LoVo (cell line): ENCODE results near the gene ZIC5.
A peak's percentile ranks its signal among the peaks of the same experiment; 100 is the strongest.

Source experiments
- DNase-seq: peaks from one replicate; pipeline ENCODE4 v3.0.0-alpha.2; 2016; ENCODE audit warnings: low spot score

Gene ZIC5

DNA sequence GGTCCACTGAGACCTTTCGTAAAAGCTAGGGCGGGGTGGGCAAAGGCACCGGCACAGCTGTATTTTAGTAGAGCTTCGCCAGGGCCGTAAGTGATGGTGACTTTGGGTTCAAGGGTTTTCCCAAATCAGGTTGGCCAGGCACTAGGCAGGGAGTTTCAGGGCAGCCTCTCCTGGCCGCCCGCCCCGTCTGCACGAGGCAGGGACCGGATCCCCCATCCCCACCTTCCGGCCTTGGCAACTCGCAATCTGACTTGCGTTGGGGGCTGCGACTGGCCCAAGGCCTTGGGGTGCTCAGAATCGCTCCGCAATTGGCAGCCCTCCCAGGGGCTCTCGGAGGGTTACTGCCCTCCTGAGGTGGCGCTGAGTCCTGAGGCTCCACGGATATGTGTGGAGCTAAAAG is 4.1 kb upstream of the ZIC5 start:
- DNase-seq, result no peak

DNA sequence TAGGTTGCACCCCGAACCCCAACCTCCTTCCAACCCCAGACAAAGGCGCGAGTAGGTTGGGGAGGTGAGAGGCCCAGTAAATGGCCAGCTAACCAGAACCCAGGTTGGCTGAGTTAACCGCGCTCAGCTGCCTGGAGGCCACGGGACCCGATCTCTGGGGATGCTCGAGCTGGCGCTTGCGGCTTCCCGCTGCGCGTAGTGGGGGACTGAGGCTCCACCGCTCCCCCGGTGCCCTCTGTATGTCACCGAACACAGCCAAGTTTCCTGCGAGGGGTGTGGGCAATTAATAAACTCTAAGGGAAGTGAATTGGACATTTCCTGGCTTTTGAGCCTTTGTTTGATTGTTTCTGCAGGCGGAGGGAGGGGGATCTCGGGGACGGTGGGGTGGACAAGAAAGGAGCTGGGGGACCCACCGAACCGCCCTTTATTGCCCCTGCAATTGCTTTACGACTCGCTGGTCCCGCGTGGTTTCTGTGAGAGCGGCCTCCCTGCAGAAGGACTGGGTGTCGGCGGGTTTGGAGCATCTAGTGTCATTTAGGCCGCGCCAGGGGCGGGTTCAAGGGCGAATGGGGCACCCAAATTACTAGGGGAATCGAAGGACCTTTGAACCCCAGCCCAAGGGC is 3.5 kb upstream of the ZIC5 start:
- DNase-seq, result no peak

DNA sequence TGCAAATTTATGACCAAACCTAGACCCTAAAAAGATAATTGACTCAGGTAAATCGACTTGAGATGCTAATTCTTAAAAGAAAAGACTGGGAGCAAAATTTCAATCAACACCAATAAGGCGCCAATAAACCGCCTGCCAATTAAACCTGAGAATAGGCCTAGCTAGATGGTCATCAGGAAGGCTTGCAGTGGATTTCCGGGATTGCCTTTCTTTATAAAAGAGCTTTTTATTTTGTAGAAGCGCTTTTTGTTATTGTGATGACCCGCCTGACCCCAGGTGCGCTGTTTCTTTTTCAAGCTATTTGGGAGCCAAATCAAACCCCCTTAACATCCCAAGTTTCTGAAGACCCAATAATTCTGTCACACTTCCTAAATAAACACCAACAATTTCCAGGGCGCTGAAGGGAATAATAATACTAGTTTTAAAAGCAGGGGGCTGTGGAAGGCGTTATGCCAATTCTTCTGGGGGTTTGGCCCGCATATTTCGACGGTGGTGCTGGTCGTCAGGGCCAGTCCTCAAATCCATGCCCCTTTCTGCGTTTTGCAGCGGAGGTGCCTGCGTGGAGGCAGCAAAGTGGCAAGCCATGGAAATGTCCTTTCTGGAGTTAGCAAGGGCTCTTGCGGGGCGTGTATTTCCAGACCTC is 2.9 kb upstream of the ZIC5 start:
- DNase-seq, result no peak

DNA sequence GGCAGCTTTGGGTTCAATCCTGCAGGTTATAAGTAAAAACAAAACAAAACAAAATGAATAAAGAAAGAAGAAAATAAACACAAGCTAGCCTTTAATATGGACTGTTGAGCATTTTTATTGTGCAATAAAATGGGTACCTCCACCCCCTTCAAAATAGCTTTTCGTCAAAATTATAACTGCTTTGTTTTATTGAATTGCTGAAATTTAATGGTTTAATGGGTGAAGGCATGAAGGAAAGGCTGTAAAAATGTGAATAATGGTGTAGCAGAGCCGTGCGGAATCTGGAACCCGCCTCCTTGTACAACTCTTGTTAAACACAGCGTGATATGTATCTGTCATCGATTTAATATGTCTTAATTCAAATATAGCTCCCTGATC is 2.2 kb upstream of the ZIC5 start:
- no peak for DNase-seq

DNA sequence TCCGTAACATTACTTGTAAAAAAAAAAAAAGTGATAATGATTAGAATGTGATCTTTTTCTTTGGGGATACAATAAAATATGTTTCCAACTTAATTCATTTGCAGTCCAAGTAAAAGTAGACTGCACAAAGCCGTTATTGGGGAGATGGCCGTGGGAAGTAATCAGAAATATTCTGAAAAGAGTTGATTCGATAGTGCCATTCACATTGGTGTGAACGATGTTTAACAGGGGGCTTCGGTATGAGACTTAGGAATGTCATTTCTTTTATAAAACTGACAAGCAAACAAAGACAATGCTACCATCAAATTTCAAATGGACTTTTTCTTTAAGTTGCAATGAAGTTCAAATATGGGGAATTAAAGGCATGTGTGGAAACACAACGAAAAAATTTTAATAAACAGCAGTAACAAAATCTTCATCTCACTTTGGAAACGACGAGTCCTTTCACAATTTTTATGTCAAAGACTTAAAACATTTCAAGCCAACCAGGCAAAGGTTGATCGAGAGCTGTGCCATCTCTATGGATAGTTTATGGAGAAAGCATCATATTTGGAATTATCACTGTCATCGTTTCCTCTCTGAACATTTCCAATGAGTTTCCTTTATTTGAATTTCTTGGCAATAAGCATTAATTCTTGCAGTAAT is 1.7 kb upstream of the ZIC5 start:
- DNase-seq, result no peak

DNA sequence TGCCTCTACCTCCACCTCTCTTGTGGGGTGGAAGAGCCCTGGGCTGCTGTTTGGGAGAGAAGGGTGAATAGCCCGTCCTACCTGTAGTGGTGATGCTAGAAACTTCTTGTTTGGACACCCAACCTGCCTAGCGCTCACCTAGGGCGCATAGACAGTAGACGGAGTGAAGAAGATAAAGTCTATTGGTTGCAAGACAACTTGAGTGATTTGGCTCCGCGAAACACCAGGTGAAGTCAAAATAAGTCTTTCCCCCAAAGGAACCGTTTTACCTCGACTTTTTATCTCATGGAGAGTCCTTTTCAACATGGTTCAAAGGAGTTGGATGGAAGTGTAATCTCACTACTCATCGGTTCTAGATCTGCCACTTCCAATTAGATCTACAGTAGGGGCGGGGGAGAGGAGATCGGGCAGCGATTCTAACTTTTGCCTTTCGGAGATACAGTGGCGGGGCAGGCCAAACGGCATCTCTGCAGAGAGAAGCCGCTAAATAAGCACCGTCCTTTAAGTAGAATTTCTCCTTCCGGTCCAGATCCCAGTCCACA is 694 bp upstream of the ZIC5 start:
- no peak for DNase-seq

DNA sequence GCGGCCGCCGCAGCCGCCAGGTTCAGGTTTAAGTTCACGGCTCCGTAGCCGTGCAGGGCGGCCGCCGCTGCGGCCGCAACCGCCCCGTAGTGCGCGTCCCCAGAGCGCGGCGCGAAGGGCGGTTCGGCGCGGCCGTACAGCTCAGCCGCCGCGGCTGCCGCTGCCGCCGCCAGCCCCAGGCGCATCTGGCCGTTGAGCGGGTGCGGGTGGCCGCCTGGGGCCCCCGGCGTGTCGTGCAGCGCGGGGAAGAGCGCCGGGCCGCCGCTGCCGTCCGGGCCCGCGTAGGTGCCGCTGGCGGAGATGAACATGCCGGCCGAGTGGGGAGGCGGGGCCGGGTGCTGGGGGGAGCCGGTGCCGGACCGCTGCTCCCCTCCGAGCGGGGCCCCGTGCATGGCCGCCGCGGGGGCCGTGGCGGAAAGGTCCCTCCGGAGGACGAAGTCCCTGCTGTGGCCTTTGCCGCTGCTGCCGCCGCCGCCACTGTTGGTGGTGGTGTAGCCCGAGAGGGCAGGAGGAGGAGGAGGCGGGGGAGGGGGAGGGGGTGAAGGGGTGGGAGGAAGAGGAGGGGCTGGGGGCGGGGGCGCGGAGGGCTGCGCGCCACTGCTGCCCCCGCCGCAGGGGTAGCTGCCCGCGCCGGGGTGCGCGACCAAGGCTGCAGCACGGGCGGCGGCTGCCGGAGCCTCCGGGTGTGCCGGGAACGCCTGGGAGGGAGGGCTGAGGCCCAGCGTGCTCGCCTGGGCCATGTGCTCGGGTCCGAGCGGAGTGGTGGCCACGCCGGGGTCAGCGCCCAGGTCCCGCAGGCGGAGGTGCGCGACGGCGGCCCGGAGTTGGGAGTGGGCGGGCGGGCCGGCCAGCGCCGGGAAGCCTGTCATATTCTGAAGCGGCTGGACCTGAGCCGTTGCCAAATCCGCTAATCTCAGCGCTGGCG is 654 bp downstream of the ZIC5 start:
- DNase-seq, result no peak

DNA sequence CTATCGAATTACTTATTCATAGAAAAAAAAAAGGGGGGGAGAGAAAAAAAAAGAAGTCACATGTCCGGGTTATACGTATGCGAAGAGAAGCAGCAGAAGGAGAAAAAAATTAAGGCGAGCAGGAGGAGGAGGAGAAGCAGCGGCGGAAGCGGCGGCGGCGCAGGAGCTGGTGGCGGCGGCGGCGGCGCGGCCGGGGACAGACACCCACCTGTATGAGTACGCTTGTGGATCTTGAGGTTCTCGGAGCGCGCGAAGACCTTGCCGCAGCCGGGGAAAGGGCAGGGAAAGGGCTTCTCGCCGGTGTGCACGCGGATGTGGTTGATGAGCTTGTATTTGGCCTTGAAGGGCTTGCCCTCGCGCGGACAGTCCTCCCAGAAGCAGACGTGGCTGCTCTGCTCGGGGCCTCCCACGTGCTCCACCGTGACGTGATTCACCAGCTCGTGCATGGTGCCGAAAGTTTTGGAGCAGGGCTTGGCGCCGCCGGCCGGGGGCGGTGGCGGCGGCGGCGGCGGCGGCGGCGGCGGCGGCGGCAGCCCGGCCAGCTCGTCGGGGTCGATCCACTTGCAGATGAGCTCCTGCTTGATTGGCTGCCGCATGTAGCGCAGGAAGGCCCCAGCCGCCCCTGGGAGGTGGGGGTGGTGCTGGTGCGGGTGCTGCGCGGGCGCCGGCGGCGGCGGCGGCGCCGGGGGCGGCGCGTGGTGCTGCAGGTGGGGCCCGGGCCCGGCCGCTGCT is 1.5 kb downstream of the ZIC5 start:
- DNase-seq, result peak; percentile 82

DNA sequence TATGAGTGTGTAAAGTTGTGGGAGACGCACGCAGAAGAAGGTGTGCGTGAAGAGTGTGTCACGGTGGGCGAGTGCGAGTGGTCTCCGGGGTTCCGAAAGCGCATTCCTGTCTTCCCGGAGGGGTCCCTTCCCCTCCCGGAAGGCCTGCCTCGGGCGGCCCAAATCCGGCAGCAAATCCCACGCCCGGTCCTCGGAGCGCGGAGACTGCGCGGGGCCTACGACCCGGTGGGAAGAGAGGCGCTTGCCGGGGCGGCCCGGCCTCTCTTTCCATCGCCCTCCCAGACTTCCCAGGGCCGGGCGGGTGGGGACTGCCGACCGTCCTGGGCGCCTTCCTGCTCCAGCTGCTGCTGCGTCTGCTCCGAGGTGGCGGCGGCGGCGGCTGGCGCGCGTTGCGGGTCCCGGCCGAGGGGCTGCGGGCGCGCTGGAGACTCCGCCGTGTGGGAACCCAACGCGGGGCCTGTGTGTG is 2.1 kb downstream of the ZIC5 start:
- no peak for DNase-seq

DNA sequence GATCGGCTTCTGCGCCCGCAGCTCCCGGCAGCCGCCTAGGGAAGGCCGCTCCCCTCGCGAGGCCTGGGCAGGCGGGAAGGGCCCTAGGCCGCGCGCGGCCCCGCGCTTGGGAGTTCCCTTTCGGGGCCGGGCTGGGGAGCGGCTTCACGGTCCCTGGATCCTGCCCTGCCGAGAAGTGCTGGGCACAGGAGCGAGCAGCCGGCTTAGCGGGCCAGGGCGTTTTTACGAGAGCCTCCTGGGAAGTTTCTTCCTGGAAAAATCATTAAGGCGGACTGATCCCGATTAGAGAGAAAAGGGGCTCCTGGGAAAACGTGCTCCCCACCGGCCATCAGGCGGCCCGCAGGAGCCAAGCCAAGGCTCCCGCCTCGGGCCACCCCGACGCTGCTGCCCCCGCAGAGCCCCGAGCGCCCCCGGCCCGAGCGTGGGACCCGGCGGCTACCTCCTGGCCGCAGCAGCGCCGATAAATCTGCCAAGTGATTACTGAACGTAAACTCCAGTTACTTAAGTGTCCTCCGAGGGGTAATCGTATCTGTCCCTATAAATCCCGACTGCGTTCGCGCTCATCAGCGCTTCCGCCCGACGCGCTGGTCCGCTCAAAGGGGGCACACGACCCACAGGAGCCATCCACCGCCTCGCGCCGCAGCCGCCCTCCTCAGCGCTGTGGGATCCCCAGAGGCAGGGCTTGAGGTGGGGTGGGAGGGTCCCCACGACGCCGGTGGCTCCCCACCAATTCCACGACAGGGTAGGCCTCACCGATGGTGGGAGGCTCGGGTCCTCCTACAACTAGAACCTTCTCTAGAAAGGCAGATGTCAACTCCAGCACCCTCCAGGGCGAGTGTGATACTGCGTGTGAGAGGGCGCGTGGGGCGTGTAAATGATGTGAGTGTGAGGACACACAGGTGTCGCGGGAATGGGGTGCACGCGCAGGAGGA is 2.8 kb downstream of the ZIC5 start:
- DNase-seq, result no peak

DNA sequence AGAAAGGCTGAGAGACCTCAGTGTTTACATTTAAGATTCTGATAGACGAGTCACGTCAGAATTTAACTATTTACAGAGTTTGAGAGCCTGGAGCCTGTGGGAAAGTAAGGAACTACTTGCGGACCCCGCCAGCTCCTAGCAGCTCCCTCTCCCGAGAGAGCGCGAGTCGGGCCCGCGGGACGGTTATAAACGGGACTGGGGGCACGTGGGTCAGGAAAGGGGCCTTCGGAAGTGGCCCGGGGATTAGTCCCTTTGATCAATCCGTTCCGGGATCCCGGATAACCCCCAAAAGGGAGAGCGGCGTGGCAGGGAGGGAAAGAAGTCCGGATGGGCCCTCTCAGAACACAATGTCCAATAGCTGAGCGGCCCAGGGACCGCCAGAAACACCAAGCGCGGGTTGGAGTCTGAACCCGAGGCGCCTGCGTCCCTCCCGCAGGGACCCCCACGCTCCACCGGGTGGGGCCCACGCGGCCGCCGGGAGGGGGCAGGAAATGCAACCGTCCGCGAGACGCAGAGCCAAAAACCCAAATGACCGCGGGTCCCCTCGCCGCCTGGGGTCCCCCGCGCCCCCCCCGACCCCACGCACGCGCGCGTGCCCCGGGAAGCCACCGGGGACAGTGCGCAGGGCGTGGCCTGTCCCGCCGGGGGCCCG is 3.6 kb downstream of the ZIC5 start:
- DNase-seq, result no peak

DNA sequence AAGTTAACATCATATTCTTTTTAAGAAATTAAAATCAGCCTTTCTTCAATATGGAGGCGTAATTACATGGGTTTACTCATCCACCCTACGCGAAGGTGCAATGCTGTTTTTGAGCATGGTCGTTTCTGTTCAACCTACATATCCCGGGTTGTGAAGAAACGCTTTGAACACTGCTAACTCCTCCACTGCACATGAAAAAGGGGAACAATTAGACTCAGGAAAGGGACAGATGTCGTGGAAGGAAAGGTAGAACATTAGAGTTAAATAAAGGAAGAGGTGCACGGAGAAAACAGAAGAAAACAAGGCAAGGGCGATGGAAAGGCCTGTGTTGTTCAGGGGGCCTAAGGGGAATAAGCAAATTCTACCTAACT is 4.1 kb downstream of the ZIC5 start:
- DNase-seq, result no peak

DNA sequence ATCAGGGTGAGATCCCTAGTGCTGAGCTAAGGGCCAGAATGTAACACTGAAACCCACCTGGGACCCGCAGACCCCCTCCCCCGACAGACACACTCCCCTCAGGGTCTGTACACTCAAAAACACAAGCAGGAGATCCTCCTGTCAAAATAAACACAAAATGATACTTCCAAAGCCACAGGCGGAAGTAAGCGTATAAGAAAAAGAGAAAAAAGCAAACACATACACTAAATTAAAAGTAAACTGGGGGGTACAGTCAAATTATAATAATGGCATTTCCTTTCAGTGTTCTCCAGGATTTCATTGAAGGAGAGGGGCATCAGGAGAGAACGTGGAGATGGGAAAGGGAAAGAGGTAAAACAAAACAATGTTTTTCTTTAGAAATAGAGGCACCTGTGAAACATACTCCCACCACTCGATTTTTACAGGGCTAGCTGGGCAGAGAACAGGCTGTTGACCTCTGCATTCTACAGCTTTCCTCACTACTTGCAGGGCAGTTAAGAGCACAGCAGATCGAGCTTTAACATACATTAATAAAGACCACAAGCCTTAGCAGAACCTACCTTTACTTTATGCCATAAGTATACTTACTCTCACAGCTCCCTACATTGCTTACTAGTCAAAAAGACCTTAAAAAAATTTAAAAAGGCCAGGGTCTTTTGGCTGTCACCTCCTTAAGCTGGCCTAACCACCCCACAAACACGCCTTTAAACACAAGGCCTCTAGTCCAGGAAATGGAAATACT is 5.3 kb downstream of the ZIC5 start:
- no peak for DNase-seq

DNA sequence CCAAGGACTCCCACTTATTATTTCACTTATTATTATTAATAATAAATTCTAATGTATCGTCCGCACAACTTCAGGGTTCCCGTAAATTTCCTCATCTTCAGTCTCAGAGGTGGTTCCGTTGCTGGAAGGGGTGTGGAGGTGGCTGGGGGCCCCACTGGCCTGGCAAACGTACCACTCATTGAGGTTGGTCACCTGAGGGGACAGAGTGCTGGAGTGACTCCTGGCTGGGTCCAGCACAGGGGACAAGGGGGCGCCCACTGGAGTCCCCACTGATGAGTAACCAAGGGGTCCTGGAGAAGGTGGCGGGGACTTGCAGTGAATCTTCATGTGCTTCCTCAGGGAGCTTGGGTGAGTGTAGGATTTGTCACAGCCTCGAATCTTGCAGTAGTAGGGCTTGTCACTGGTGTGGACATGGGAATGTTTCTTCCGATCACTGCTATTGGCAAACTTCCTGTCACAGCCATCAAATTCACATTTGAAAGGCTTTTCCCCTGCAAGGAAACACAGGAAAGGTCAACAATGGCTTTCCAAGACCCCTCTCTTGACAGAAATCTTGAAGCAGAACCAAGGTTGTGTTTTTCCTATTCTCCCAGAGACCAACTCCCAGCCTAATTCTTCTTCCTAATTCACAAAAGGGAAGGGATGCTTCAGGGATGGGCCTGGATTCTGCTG is 6.1 kb downstream of the ZIC5 start:
- no peak for DNase-seq

DNA sequence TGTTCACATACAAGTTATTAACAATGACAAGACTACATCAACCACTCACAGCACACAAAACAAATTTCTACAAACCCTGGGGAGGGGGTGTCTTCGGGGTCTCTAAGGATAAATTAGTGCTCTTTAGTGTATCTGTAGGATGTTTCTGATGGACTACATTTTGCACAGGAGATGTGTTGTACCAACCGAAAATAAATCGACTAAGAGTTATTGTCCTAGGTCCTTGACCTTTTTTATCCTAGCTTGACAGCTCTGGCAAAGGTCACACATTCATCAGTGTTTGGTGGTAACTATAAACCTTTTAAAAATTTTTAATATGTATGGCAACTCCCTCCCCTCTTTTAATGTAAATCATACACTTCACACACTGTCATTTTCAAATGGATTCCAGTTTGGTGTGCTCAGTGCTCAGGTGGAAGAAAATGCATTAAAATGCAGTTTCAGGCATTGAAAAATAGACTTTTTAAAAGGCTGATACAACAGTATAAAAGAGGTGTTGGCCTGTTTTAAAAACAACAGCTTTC is 7.7 kb downstream of the ZIC5 start:
- DNase-seq, result no peak

DNA sequence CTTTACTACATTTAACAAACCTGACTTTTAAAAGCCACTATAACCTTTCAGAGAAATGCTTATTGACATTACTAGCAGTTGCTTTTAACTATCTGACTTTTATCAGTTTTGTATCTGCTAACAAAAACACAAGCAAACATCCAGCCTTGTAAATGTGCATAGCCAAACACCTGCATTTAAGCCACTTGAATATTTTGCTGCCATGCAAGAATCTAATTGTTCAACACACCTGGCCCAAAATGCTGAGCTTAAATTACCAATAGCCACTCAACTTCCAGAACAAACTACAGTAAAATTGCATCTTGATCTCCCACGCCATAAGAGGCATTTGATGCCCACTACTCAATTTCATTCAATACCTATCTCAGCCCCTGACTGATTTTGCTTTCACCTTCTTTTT is 9.3 kb downstream of the ZIC5 start:
- DNase-seq, result no peak

DNA sequence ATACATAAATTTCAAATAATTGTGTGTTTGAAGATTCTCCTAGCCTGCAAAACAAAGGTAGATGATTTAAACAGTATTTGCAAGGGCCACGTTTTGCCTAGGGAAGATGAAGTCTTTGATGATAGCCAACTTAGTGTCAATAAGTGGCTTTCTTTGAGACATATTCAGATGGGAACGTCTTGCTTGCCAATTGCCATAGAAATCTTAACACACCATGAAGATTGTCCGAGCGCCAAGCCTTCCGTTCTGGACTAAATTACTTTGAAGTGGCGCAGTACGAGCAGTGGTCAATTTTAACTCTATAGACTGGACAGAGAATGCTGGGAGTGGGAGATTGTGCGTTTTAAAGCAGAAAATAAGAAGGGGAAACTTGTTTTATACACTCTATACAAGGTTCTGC is 9.9 kb downstream of the ZIC5 start:
- no peak for DNase-seq

DNA sequence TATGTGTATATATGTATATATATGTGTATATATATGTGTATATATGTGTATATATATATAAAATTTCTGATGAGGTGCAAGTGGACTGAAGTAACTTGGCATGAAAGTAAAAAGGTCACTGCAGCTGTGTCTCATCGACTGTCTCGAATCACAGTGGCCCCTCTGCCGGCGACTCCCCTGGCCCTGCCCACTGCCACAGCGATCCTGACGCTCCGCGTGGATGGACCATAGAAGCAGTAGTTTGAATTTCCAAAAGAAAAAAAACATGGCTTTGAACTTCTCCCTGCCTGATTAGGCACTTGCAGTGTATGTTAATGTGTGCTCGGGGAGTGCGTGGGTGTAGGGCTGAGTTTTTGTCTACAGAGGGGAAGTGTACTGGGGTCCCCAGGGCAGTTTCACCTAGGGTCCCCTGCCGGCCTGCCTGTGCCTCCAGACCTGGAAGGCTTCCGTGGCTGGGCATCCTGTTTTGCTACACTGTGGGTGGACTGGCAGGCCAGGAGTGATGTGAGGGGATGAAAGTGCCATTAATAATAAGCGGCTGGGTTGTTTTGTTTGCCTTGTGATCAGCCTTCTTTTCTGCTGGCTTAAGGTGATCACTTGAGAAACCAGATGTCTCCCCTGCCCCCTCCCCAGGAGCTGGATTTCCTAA is 10.8 kb downstream of the ZIC5 start:
- DNase-seq, result no peak
